Stimulated activated CD8-positive, alpha-beta memory T cell treated with anti-CD3 and anti-CD28 coated beads, Interleukin-12 subunit alpha, Interleukin-12 subunit beta, amount 100 ng/mL, for 4 hours (primary cell): ENCODE data around the gene COX18.

ENCODE experiments used
- DNase-seq: peaks from one replicate; pipeline ENCODE4 v3.0.0-alpha.2; 2020; ENCODE audit warnings: low read depth

COX18 gene

GRCh38 chr4:73069338-73070073 lies at the start of gene COX18:
Gene COX18 (minus strand): TSS chr4:73069716. CDS start chr4:73069649, 67 bp downstream.
- peak; percentile 95 for DNase-seq

DNA sequence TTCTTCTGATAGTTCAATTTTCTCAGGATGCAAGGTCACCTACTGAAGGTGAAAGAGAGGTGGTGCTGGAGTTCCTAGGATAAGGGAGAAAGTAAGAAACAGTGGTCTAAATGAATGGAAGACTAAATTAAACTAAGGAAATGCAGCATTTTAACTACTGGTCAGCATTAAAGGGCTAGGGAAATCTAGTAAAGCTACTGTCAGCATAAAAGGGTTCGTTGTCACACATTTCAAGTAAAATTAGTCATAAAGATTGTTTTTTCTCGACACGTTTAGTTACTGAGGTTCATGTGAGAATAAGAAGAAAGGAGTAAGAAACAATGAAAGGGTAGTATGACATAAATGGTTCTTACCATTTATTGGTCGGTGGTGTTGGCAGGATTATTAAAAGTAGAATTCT lies 40.0 kb upstream of the COX18 start:
- no peak for DNase-seq

- DNase-seq = no peak
Observed at GRCh38 chr4:73104695-73105094, 35.2 kb upstream of the COX18 start.

GRCh38 chr4:73103799-73104503 lies 34.4 kb upstream of the COX18 start:
- DNase-seq = no peak

DNA sequence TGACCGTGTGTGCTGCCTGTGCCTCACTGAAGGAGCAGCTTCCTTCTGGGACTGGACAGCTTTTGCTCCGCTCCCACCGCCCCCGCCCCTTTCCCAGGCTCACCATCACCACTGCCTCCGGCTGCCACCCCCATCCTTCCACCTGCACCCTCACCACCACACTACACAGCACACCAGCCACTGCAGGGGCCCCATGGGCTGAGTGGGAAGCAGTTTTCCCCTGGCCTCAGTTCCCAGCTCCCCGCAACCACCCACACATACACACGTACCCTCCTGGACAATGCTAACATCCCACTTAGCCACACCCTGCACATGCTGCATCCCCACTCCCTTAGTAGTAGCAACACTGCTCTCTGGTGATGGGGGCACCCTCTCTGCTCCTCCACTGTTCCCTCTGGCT lies 29.6 kb upstream of the COX18 start:
- no peak for DNase-seq

GRCh38 chr4:73098713-73099112 lies 29.2 kb upstream of the COX18 start:
- no peak for DNase-seq

DNA sequence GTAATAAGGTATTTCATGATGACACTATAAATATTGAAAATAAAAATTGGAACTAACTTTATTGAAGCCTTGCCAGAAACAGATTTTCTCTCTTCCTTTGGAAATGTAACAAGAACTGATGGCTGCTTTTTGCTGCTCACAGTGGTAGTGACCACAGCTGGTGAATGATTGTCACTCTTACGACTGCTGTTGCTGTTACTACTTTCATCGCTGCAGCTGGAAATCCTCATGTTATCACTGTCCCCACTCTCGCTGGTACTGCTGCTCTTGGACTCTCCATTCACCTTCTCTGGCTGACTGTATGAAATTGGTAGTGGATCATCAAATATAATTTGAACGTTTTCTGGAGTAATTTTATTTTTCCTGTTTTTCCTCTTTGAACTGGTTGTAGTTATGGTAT lies 28.5 kb upstream of the COX18 start:
- DNase-seq = no peak

- no peak for DNase-seq
Observed at GRCh38 chr4:73092868-73093267, 23.4 kb upstream of the COX18 start.

DNA sequence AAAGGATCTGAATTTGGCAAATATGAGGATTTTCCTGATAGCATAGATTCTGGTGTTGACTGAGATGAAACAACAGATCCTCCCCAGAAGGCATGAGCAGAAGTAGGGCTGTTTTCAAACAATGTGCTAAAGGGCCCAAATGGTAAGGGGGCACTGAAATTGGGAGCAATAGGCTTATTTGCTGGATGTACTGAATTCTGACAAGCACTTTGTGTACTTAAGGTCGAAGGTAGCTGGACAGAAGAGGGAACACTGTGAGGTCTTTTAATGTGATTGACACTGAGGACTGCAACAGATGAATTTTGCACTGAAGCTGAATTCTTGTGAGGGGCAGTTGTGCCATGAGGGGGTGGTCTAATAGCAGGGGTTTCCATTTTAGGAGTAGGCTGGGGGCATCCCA lies 21.2 kb upstream of the COX18 start:
- no peak for DNase-seq

GRCh38 chr4:73087871-73088270 lies 18.4 kb upstream of the COX18 start:
- no peak for DNase-seq

- DNase-seq = no peak
Observed at GRCh38 chr4:73086095-73086868, 16.8 kb upstream of the COX18 start.

- DNase-seq = no peak
Observed at GRCh38 chr4:73080789-73081188, 11.3 kb upstream of the COX18 start.

DNA sequence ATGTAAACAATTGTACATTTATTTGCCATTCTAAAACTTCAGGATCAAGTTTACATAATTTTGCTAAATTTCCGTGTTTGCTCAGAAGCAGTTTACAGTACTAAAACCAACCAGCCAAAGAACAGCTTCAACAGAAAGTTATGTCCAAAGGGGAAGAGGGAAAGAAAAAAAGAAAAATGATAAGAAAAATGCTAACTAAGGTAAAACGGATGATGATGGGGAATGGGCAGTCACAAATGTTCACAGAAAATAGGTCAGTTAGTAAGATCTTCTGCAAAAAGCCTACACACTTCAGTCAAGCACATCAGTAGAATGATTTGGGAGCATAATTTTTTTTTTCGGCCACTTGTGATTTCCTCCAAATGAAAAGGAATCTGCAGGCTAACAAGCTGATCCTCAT lies 6.3 kb upstream of the COX18 start:
- no peak for DNase-seq

GRCh38 chr4:73070074-73070390 lies 516 bp upstream of the COX18 start:
- no peak for DNase-seq

GRCh38 chr4:73068491-73069337 lies 802 bp downstream of the COX18 start:
- DNase-seq = no peak

GRCh38 chr4:73067971-73068394 lies 1.5 kb downstream of the COX18 start:
- no peak for DNase-seq

- DNase-seq = no peak
Observed at GRCh38 chr4:73066928-73067327, 2.6 kb downstream of the COX18 start.

DNA sequence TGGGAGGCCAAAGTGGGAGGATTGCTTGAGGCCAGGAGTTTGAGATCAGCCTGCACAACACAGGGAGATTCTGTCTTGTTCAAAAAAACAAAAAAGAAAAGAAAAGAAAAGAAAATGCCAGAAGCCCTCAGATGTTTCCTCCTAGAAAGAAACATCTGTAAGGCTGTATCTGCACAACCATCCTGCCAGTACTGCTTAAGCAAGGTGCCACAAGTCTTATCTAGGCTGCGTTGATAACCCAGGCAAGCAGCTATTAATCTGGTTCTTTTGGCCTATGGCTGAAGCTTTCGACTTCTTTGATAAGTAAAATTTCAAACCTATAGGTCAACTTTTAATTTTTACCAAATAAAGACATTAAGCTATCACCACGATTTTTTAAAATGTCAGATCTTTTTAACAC lies 3.1 kb downstream of the COX18 start:
- no peak for DNase-seq

DNA sequence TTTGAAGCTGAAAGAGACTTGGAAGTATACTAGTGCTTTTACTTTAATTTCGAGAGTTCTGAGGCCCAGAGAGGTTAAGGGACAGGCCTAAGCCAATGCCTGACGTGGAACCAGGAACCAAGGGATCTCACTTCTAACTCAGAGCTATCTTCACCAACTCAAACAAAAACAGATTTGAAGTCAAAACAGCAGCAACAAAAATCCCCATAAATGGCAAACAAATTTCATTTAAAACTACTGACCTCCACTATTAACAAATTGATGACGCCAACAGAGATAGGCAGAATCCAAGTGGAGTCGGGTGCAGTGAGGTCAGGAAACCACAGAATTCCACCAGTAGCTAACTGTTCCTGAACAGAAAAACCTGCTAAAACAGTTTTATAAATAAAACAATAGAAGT lies 5.0 kb downstream of the COX18 start:
- no peak for DNase-seq

GRCh38 chr4:73055241-73055897 lies 14.1 kb downstream of the COX18 start:
- DNase-seq = no peak

DNA sequence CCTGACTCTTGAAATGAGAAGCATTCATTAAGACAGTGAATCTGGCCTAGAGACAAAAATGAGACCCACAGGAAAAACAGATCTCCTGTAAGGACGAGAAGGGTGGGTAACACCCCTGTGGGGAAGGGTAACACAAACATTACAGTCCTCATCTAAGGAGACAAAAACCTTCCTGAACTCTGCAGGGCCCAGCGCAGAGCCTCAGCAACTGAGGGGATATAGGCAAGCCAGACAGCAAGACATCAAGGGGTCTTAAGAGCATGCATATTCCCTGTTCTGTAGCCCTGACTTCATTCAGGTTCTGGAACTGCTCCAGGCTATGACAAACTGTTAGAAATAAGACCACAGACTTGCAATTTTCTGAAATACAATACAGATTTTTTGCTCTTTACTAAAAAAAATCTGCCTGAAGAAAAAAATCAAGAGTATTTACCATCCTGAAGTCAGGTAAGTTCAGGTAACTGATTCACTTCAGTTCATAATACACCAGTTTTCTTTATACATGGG lies 15.5 kb downstream of the COX18 start:
- DNase-seq = no peak
